ENCODE measurements around the gene CPVL.
A peak's percentile ranks its signal among the peaks of the same experiment; 100 is the strongest.

CPVL gene

DNA sequence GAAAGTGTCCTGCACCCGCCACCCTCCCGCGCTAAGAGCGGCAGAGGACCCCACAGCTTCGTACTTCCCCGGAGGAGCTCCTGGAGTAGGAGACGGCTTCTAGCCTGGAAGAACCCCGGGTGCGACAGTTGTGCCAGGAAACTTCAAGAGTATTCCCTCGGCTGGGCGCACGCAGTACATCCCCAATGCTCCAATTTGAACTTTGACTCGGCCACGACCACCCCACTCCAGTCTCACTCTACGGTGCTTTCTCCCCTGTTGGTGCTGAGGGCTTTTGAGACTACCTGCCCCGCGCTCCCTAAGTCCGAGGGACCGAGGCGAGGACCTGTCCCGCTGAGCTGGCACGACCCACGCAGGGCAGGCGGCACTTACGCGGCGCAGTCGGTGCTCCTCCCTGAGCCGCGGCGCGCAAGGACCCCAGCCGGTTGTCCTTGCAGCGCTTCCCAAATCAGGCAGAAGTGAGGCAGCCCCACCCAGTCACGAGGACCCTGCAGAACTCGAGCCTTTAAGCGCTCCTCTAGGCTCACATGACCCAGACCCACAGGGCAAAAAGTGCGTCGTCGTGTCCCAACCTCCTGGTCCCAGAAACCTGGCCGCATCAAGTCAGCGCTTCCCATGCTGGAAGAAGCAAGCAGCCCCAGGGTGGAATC, at the start of gene CPVL:
CPVL (minus strand) TSS at position 481 of the 650 bp plus-strand sequence. CDS start 25,476 bp downstream, outside the sequence.
- no peak for DNase-seq (ENCODE audit: low read depth)

DNA sequence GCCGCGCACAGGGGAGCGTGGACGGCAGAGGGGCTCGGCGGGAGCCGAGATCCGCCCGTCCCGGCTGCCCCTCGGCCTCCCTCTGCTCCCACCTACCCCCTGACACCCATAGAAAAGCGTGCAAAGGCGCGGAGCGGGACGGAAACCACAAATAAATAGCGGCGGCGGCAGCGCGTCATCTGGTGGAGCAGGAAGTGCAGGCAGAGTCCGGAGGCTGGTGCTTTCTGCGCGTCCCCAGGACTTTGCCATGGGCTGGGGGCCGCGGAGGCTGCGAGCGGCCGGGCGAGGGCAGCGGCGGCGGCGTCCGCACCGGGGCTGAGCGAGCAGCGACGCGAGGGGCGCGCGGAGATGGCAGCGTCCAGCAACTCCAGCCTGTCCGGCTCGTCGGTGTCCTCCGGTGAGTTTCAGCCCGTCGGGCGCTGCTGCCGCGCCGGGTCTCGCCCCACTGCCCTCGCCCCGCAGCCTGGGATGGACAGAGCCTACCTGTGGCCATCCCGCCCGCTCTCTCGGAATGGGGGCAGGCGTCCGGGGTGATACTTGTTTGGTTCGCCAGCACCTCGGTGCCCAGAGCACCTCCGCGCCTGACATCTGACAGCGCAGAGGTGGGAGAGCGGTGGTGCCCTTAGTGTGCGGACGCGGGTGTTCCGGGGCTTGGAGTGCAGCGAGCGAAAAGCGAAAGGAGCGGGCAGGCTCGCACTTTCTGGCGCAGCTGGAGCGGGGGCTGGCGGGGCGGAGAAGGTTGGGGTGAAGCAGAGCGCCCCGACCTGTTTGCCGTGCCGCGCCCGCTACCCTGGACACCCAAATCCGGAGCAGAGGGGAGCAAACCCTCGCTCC, 48.5 kb upstream of the CPVL start, which contains the start of gene CHN2:
CHN2 (plus strand) TSS at position 182 of the 834 bp plus-strand sequence.
- DNase-seq (ENCODE audit: low read depth): peak; percentile 16

DNA sequence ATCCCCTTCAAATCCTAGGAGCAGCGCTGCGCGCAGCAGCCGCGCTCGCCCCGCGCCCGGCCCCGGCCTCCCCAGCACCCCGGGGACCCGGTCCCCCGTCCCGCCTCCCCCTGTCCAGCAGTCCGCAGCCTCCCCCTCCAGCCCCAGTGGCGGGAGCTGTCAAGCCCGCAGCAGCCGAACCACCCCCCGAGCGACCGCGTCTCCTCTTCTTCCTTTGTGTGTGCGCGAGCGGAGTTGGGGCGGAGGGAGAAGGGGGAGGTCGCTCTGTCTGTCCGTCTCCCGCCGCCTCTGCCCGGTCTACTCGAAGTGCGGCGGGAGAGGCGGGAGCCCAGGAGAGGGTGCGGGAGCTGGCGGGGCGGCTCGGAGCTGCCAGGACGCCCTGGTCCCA, 47.9 kb upstream of the CPVL start:
- DNase-seq (ENCODE audit: low read depth): no peak

DNA sequence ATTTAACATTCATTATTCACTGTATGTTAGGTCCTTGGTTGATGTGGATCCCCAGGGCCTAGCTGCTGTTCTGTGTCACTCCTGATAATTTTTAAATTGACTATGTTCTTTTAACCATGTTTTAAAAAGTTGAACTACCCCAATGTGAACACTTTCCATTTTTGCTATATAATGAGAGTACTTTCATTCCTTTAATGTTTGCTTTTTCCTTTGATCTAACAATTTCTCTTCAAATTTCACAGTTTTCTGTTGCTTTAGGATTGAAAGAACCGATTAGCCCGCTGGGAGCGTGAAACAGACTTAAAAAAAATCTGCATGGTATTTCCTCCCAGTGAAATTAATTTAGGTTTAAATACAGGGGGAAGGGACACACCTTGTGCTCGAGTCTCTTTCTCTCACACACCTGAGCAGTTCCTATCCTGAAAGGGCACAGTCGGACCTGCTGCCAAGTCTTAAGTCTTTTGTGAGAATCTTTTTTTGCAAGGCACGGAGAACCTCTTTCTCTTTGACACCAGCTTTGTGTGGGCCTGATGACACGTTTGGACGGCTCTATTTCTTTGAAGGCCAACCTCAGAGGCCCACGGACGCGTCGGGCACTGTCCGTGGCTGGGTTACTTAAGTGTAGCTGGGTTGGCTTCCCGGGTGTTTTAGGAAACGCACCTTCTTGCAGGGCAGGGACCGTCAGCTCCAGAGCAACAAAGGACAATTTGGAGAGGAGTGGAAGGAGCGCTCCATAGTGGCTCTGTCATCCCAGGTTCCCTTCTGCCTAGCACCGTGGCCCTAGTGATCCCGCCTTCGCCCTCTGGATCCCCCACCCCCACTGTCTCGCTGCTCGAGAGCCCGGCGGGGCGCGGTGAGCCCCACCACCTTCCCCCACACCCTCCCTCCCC, 47.2 kb upstream of the CPVL start:
- DNase-seq (ENCODE audit: low read depth): no peak

DNA sequence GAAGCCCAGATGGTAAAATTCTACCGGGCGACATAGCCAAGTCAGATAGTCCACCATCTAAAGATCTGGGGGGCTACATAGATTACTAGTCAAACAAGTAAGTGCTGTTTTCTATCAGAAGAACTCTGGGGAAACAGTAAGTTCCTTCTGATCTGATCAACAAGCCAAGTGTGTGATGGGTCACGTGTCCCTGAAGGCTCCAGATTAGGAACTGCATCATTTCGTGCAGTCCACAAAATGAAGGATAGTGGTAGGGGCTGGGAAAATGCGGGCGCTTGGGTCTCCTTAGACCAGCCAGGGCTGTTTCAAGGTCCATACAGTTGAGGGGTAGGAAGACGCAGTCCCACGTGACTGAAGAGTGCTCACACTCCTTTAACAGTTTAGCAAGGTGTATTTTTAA, 46.5 kb upstream of the CPVL start:
- DNase-seq (ENCODE audit: low read depth): no peak

DNA sequence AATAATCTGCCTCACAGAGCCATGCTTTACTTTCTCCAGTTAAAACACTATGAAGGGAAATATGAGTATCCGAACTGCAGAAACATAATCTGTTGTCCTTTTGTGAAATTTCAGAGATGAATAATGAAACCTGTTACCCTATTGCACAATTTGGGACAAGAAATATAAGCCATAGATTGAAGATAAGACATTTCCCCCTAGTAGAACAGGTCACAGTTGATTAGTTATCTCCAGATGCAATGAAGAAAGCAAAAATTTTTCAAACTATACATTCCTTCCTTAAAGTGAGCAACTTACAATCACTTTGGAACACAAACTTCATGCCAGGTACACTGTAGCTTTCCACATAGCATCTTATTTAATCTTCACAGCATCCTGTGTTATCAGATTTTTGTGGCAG, 46.0 kb upstream of the CPVL start:
- no peak for DNase-seq (ENCODE audit: low read depth)

DNA sequence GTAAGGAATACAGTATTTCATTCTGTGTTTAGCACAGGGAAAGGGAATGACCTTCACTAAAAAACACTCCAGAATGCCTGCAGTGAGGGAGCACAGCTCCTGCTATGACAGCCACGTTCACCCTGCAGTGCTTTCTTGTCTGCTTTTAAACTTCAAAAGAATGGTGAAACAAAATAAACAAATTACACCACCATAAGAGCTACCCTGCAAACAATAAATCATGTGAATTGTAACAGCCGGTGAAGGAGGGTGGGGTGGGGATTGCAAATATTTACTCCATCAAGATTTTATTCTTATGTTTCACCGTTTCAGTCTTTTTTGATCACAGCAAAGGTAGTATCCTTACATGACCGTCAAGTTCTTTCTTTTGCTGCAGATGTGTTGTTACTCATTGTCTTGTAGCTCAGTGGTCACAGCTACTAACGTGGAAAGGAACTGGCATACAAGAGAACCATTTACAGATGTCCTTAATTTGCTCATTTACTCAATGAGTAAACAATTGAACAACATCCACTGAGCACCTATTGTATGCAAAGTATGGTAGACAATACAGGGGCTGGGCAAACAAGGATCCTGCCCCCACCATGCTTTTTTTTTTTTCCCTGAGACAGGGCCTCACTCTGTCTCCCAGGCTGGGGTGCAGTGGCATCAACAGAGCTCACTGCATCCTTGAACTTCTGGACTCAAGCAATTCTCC, 44.2 kb upstream of the CPVL start:
- DNase-seq (ENCODE audit: low read depth): no peak

DNA sequence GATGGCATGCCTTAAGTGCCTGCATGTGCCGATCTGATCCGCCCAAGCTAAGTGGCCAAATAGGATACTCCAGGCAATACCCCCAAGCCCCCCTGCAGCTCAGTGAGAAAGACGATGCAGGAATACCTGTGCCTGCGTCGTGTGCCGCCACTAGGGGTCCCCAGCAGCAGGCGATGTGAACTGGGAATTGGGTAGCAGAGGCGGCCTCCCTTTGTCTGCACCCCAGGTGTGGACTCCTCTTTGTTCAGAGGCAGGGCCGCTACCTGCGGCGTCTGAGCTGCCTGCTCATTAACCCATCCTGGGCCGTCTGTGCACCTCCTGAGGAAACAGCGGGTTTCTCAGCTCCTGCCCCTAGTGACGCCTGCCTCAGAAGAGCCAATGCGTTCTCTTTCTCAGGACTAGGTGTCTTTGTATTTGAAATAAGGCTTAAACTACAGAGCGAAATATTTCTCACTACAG, 43.4 kb upstream of the CPVL start:
- peak; percentile 21 for DNase-seq (ENCODE audit: low read depth)

DNA sequence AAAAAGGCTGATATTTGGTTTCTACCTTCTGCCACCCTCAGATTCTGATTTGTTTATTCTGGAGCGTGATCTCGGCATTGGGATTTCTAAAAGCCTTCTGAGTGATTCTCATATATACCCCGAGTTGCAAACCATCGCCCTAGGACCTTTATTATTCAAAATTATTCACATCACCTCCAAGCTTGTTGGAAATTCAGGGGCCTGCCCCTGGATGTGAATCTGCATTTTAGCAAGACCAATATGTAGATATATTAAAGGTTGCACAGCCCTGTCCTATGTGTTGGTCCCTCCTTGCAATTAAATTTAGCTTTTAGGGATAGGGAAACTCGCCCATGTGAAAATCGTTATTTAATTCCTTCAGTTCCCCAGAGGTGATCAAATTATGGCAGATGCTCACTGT, 39.3 kb upstream of the CPVL start:
- DNase-seq (ENCODE audit: low read depth): no peak

DNA sequence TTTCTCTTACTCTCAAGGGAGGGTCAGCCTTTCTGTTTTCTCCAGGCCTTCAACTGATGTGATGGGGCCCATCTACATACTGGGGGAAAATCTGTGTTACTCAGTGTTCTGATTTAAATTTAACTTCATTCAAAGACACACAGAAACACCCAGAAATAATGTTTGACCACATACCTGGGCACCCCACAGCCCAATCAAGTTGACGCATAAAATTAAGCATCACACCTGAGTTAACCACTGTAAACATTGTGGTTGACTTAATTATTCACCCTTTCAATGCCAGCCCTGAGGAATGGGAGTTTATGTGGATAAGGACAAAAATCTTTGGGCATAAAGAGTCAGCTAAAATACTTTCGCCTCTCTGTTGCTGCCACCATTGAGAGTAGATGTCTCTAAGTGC, 38.3 kb upstream of the CPVL start:
- DNase-seq (ENCODE audit: low read depth): no peak

DNA sequence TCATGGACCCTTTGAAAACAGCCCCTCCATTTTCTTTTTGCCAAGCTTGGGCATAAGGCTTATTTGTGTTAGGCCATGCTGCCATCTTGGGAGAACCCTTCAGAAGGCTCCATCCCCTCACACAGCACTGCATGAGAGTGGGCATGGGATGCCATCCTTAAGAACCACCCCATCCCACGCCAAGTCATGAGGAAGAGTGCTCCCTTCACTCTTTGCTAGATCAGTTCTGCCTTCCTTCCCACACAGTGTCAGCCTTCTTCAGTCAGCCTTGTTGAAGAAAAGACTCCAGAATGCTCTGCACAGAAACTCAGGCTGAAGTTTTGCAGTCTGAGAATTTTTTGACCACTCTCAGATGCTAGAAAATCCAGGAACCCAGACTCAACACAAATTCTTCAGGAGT, 32.8 kb upstream of the CPVL start:
- no peak for DNase-seq (ENCODE audit: low read depth)

DNA sequence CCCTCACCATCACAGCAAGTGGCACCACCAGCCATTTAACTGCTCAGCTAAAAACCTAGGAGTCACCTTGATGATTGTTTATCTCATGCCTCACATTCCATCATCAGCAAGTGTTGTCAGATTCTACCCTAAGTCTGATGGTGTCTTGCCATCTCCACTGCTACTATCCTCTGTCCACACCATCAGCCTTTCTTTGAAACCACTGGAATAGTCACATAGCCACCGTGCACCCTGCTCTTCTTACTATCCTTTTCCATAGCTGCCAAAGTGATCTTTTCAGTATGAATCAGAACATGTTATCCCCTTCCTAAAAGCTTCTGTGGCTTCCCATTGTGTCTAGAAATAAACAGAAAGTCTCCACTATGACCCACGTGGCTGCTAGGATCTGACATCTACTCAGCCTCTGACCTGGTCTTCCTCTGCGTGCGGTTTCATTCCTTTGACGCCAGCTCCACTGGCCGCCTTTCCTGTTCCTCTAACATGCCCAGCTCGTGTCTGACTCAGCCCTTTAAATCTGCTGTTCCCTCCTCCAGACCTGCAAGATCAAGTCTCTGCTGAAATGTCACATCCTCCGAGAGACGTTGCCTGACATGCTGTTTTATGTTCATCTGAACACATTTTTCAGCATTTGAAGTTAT, 31.7 kb upstream of the CPVL start:
- no peak for DNase-seq (ENCODE audit: low read depth)

DNA sequence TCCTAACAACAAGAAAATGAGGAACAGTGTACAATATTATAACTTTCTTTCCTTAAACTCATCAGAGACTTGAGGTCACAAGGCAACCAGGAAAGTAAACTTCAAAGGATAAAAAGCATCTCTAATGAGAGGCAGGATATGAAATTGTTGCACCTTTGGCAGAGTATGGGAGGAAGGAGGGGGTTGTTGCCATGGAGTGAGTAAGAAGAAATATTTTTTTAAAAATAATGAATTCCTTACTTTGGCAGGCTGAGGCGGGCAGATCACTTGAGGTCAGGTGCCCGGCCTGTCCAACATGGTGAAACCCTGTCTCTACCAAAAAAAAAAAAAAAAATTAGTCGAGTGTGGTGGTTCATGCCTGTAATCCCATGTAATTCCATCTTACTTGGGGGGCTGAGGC, 27.1 kb upstream of the CPVL start:
- no peak for DNase-seq (ENCODE audit: low read depth)

DNA sequence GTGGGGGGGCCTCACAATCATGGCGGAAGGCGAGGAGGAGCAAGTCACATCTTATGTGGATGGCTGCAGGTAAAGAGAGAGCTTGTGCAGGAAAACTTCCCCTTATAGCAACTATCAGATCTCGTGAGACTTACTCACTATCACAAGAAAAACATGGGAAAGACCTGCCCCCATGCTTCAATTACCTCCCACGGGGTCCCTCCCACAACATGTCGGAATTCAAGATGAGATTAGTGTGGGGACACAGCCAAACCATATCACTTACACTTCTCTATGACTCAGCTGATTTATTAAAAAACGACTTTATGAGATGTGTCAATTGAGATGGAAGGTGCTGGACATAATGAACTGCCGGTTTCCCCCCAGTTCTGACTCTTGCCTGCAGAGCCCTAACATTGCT, 24.4 kb upstream of the CPVL start:
- DNase-seq (ENCODE audit: low read depth): no peak

DNA sequence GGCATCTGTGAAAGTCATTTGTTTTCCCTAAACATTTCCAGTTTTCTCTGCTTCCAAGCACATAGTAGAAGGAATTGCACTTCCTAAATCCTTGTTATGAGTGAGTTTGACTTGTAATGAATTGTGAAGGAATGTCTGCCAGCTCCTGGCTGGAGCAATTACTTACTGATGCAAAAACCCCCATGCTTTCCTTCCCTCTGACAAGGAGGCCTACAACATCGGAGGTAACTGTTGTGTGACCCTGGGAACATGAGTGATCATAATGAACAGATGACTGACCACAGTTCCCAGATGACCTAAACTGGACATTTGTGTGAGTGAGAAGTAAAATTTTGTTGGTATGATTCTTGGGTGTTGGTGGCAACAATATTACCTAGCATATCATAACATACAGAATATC, 21.4 kb upstream of the CPVL start:
- DNase-seq (ENCODE audit: low read depth): no peak

DNA sequence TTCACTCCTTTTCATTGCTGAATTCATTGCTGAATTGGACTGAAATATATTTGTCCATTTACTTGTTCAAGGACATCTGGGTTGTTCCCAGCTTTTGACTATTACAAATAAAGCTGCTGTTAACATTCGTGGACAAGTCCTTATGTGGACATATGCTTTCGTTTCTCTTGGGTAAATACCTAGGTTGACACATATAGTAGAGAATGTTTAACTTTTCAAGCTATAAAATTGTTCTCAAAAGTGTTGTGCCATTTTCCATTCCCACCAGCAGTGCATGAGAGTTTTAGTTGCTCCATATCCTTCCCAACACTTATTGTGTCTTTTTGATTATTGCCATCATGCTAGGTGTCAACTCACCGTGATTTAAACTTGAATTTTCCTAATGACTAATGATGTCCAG, 17.5 kb upstream of the CPVL start:
- DNase-seq (ENCODE audit: low read depth): no peak

DNA sequence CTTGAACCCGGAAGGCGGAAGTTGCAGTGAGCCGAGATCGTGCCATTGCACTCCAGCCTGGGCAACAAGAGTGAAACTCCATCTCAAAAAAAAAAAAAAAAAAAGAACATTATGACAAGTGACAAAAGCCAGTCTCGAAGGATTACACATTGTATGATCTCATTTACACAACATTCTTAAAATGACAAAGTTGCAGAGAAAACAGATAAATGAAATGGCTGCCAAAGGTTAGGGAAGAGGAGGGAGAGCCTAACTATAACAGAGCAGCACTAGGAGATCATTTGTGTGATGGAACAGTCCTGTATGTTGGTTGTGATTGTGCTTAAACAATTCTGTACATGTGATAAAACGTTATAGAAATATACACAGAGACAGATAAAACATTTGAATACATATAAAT, 16.2 kb upstream of the CPVL start:
- DNase-seq (ENCODE audit: low read depth): no peak

DNA sequence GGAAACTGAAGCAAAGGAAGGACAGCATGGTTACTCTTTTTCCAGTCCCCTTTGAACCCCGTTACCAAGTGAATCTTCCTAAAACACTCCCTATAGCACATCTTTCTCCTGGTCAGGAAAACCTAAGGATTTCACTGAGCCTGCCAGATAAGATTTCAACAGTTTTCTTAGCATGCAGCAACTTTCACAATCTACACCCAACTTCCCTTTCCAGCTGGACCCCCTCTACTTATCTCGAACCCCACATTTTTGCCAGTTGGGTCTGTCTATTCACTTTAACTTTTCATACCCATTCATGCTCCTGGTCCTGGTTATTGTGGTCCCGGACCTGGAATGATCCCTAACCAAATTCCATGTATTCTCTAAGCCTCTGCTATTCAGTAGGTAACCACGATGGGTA, 14.9 kb upstream of the CPVL start:
- DNase-seq (ENCODE audit: low read depth): no peak

DNA sequence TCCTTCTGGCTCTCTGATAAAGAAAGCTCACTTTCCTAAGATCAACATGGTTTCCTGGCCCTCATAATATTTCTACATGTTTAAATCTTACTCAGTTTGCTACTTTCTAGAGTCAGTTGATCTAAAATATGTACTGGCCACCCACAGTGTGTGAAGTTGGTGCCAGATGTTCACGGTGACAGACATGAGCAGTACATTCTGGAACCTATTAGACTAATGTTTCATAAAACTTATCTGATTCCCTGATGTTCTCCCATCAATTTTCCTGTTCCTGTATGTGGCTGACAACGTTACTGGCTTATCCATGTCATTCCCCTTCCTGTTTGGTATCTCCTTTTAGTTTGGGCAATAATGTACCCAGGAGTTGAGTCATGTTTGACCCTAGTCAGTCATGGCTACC, 13.7 kb upstream of the CPVL start:
- no peak for DNase-seq (ENCODE audit: low read depth)

DNA sequence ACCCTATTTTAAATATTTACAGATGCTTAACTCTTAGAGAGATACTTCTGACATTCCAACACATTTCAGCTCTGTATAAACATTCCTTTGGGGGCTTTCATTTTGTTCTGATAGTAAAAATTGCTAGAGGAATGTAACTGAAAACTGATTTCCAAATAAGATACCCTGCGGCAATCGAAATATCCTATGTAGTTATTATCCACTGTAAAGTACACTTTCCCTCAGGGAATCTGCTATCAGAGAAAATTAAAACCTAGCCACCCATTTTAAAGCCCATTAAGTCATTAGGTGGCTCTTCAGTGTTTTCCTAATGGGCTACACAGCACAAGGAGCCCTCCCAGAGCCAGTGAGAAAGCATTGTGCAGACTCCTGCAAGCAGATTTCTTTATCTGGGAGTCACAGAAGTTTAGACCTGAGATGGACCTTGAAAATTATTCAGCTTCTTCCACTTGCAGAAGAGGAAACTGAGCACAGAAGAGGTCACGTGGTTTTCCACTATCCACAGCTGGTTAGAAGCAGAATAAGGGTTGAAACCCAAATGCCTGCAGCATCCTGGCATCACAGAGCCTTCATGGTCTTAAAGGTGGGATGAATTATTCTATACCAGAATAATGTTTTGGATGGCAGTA, 12.6 kb upstream of the CPVL start:
- DNase-seq (ENCODE audit: low read depth): no peak

DNA sequence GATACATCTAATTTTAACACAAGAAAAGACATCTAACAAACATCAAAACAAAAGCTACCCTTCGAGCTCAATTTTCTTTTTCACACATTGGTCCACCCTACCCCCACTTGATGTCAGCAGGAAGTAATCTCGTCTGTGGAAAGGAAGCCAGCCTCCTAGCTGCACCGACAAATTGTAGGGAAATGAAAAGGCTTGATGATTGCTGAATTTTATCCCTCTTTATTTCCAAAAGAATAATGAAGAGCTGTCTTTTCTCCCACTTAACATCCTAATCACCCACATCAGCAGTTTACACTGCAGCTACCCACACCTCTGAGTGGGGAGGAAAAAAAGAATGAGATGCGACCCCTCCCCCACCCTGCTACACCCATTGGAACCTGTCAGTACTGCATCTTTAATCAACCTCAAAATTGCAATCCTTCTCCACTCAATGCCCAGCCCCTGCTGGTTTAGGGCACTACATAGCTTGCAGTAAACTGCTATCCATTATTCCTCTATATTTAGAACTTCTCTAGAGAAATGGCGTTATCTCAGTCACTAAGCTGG, 10.6 kb upstream of the CPVL start:
- DNase-seq (ENCODE audit: low read depth): no peak
